Superior temporal gyrus (tissue), 1 donor: ENCODE measurements around the gene COL4A3.

ENCODE experiments used
- DNase-seq: peaks from one replicate; pipeline ENCODE4 v3.0.0-alpha.2; 2016; ENCODE audit errors: extremely low spot score

Gene COL4A3

GRCh38 chr2:227163998-227164762 lies at the start of gene COL4A3, which contains the start of gene COL4A4:
COL4A3 (plus strand) TSS chr2:227164624; CDS start chr2:227164727, 103 bp downstream.
COL4A4 (minus strand) TSS chr2:227164205; CDS start chr2:227147483, 16,722 bp downstream.
- no peak for DNase-seq

GRCh38 chr2:227115761-227116160 lies 48.7 kb upstream of the COL4A3 start:
- no peak for DNase-seq

GRCh38 chr2:227117027-227117426 lies 47.4 kb upstream of the COL4A3 start:
- no peak for DNase-seq

GRCh38 chr2:227117852-227118251 lies 46.6 kb upstream of the COL4A3 start:
- DNase-seq, result no peak

GRCh38 chr2:227118353-227118752 lies 46.1 kb upstream of the COL4A3 start:
- DNase-seq, result no peak

GRCh38 chr2:227123697-227124096 lies 40.7 kb upstream of the COL4A3 start:
- no peak for DNase-seq

- no peak for DNase-seq
Observed at GRCh38 chr2:227124811-227125210, 39.6 kb upstream of the COL4A3 start.

GRCh38 chr2:227125506-227125905 lies 38.9 kb upstream of the COL4A3 start:
- no peak for DNase-seq

GRCh38 chr2:227127201-227127600 lies 37.2 kb upstream of the COL4A3 start:
- no peak for DNase-seq

- DNase-seq, result no peak
Observed at GRCh38 chr2:227130636-227131035, 33.8 kb upstream of the COL4A3 start.

- DNase-seq, result no peak
Observed at GRCh38 chr2:227132986-227133385, 31.4 kb upstream of the COL4A3 start.

- no peak for DNase-seq
Observed at GRCh38 chr2:227134591-227134990, 29.8 kb upstream of the COL4A3 start.

GRCh38 chr2:227141301-227141700 lies 23.1 kb upstream of the COL4A3 start:
- no peak for DNase-seq

GRCh38 chr2:227143895-227144294 lies 20.5 kb upstream of the COL4A3 start:
- no peak for DNase-seq

GRCh38 chr2:227146456-227146855 lies 18.0 kb upstream of the COL4A3 start:
- no peak for DNase-seq

GRCh38 chr2:227147023-227147422 lies 17.4 kb upstream of the COL4A3 start:
- DNase-seq, result no peak

GRCh38 chr2:227148106-227148505 lies 16.3 kb upstream of the COL4A3 start:
- DNase-seq, result no peak

- no peak for DNase-seq
Observed at GRCh38 chr2:227150222-227150936, 14.0 kb upstream of the COL4A3 start.

- DNase-seq, result no peak
Observed at GRCh38 chr2:227152093-227152766, 12.2 kb upstream of the COL4A3 start.

GRCh38 chr2:227153307-227153706 lies 11.1 kb upstream of the COL4A3 start:
- DNase-seq, result no peak

GRCh38 chr2:227153758-227154486 lies 10.5 kb upstream of the COL4A3 start:
- DNase-seq, result no peak
